NCI-H1694 (cell line): Measurements from ENCODE around the gene CARD10.
A peak's percentile ranks its signal among the peaks of the same experiment; 100 is the strongest.
"Not testable (repeated sequence)": the region's sequence is repeated elsewhere in the genome, so short reads cannot be mapped to it uniquely, and the experiment has no call there.

Source experiments
- DNase-seq: peaks from one replicate; lab custom pipeline; 2025; lab: John Stamatoyannopoulos, UW

CARD10 gene

DNA sequence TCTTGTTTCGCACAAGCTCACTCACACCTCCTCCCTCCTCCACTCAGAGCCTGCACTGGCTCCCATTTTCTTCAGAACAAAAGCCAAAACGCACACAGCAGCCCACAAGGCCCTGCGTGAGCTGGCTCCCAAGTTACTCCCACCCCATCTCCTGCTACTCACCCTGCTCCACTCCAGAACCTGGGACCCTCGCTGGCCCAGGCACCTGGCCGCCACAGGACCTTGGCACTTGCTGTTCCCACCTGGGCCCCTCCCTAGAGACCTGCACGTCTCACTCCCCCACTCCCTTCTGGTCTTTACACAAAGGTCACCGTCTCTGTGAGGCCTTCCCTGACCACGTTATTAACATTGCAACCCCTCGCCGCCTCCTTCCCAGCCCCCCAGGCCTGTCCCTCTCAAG lies 32.1 kb downstream of the CARD10 start:
- DNase-seq: no peak

DNA sequence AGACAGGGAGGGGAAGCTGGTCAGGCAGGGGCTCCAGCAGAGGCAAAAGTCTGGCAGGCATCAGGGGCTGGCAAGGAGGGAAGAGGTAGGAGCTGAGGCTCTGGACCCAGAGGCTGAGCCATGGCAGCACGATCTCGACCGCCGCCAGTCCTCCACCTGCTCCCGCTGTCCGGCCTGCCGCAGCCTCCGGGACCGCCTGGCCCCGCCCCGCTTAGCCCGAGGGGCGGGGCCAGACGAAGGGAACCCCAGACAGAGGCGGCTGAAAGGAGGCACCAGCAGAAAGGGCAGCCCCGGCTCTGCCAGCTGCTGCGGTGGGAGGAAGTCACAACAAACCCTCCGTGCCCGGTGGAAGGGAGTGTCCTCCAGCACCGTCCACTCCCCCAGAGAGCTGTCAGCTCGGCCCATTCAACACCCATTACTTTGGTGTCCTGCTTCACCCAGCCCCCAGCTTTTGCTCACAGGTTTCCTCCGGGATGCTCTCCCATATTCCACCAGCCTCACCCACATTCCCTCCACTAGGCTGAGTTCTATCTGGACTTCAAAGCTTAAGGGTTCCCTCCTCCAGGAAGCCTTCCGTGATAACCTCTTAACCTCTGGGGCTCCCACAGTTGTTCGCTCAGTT lies 32.9 kb downstream of the CARD10 start, which contains the start of gene MFNG:
Gene MFNG (minus strand): TSS at position 161 of the 622 bp plus-strand sequence. CDS start 207 bp downstream, outside the sequence.
- DNase-seq: no peak

DNA sequence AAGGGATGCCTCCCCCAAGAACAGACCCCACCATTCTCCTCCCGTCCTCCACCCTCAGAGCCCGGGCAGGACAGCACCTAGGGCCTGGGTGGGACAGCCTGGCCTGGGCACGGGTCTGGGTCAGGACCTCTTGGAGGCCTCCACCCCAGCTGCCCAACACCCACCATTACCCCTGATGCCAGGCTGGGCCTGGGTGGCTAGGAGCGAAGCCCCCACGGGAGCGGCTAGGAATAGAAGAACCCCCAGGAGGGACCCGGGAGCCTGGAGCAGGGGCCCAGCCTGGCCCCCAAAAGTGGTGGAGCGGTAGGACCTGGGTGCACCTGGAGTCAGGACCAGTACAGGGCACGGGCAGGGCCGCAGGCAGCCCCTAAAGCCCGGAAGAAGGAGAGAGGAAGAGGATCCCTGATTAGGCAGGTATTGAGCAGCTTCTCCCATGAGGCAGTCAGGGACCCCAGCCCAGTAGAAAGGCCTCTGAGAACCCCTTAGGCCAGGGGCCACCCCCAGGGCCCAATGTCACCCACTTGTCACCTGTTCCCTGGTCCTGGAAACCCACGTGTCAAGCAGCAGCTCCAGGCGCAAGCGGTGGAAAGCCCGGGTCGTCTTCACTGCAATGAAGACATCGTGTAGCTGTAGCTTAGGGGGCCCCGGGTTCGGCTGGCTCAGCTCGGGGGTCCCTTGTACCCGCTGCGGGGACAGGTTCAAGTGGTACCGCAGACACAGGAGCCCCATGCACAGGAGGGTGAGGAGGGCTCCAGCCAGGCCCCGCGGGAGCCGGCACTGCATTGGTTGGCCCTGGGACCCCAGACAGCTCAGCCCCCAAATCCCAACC lies 33.6 kb downstream of the CARD10 start:
- no peak for DNase-seq

DNA sequence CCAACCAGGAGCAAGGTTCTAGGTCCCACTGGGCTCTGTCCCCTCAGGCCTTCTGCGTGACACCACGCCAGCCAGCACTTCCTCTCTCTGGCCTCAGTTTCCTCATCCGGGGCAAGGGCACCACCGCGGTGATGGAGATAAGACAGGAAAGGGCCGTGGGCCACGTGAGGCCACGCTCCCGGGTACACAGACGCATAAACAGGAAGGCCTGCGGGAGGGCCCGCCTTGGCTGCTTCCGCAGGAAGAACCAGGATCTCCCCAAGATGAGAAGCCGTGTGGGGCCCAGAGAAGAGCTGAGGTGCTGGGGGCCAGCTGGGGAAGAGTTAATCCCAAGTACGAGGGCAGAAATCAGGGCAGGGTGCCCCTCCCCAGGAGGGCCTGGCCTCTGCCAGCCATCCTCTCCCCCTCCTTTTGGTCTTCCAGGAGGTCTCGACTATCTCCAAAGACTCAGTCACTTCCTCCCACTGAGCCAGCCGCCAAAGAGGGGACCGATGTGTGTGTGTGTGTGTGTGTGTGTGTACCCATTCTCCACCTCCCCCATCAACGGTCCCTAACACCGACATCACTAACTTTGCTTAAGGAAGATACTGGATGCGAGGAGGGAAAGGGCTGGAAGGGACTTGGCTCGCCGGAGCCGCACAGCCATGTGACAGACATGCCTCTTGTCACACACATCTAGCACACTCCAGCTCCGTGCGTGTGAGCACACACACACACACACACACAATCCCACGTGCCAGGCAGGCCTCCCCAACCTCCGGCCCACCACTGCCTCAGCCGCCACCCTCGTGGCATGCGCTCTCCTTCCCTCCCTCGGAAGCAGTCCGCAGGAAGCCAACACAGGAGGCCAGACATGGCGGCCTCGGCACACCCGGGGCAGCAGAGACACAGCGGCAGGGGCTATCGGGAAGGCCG lies 34.5 kb downstream of the CARD10 start:
- DNase-seq: no peak

DNA sequence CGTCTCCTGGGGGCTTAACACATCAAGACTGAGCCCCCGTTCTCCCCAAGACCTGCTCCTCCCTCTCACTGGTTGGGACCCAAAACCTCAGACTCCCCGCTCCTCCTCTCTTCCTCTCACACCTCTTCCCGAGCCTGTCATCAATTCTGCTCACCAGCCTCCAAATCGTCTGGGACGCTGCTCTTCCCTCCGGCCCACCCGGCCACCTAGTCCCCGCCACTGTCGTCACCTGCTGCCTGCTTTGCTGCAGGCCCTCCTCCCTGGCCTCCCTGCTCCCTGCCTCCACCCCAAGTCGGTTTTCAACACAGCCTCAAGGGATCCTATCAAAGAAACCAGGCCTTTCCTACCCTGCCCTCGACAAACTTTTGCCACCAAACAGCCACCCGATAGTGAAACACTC lies 36.2 kb downstream of the CARD10 start:
- DNase-seq: no peak

- DNase-seq: no peak
Observed at GRCh38 chr22:37482244-37482643, 37.0 kb downstream of the CARD10 start.

- DNase-seq: no peak
Observed at GRCh38 chr22:37481347-37481907, 37.8 kb downstream of the CARD10 start.

DNA sequence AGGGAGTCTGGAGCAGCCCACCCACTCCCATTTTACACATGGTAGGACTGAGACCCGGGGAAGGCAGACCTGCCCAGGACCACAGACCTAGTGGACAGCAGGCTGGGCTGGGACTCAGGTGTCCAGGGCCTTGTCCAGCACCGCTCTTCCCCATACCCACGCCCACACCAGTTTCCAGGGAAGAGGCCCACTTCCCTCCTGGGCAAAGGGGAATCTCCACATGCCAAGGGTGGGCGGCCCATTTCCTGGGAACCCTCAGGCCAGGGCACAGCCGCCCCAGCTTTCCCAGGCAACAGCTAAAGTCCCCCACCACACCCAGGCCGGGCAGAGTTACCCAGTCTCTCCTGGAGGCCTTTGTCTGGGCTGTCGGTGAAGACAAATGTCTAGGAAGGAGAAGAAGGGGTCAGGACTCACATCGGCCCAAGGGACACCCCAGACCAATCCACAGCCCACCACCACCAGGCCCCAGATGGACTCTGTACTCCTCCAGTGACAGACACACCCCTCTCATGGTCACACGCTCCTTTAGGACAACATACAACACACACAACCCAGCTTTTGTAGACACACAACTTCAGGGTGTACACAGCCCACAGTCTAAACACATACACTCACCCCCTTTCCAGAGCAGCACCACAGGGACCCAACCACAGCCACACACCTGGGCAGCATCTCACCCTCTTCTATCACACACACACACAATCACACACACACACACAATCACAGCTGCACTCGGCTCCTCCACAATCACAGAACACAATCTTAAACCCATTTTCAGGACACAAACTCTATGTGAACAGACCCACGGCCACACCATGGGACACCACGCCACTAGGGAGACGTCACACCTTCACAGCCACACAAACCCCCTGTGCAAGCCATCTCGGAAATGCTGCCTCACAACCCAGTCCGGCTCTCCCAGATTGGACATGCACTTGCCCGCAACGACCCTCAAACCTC lies 38.5 kb downstream of the CARD10 start:
- no peak for DNase-seq

DNA sequence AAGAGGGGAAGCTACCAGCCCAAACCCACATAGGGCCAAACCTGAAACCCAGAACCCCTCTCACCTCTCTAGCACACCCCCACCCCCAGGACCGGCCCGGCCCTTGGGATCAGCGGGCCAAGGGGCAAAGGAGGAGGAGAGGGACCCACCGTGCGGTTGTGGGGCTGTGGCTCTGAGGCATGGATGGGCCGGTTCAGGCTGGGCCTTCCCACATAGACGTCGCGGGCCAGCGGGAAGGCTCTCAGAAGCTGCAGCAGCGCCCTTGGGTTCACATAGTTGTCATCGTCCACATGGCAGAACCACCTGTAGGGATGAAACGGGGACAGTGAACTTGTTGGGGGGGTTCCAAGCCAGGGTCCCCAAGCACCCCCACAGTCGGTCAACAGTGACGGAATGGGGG lies 40.0 kb downstream of the CARD10 start:
- no peak for DNase-seq

DNA sequence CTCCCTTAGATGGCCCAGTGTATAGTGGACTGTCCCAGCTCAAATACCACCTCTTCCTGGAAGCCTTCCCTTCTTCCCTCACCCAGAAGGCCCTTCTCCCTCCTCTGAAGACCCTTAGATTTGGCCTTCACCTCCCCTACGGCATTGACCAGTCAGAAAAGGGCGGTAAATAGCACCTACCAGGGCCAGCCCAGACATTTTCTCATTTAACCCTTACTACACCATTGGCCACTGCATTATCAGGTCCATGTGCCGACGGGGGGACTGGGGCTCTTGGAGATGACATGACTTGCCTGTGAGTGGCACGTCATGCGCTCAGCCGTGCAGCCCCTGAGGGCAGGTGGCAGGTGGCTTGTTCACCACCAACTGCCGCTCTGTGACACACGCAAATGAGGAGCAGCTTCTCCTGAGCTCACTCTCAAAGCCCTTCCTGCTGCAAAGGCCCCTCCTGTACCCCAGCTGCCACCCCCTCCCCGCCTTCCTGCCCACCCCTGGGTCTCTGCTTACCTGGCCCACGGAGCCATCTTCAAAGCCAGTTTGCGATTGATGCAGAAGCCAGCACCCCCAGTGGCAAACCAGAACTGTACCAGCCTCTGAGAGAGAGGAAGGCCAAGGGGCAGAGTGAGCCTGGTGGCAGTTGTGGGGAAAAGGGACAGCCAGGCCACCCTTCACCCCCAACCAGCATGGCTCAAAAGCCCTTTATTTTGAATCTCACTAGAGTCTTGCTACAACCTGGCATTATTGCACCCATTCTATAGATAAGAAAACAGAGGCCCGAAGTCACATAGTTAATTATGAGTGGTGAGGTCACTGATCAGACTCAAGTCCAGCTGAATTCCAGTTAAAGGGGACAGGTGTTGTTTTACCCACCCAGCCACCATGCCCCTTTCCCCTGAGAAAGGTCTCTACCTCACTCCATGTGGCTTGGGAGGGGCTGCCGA lies 42.6 kb downstream of the CARD10 start:
- DNase-seq: no peak

- no peak for DNase-seq
Observed at GRCh38 chr22:37474447-37475090, 44.6 kb downstream of the CARD10 start.

DNA sequence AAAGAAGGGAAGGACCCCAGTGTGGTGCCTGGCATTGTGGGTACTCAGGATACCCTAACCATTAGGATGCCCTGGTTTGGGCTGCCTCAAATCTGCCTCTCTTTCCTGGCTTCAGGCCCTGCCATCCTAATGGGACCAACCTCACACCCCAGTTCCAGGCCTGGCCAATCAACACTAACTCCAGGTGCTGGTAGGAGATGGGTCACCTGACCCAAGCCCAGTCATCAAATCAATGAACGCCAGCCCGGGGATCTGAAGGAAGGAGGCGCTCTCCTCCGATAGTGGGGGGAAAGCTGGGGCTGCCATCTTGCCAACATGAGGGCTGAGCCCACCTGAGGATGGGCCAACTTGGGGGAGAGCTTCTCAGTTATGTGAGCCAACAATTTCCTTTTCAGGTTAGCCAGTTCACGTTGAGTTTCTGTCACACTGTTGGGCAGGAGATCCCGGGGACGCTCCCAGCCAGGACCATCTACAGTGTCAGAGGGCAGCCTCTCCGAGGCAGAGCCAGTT lies 45.7 kb downstream of the CARD10 start:
- no peak for DNase-seq

- peak; percentile 30 for DNase-seq
Observed at GRCh38 chr22:37472418-37473006, 46.7 kb downstream of the CARD10 start.

DNA sequence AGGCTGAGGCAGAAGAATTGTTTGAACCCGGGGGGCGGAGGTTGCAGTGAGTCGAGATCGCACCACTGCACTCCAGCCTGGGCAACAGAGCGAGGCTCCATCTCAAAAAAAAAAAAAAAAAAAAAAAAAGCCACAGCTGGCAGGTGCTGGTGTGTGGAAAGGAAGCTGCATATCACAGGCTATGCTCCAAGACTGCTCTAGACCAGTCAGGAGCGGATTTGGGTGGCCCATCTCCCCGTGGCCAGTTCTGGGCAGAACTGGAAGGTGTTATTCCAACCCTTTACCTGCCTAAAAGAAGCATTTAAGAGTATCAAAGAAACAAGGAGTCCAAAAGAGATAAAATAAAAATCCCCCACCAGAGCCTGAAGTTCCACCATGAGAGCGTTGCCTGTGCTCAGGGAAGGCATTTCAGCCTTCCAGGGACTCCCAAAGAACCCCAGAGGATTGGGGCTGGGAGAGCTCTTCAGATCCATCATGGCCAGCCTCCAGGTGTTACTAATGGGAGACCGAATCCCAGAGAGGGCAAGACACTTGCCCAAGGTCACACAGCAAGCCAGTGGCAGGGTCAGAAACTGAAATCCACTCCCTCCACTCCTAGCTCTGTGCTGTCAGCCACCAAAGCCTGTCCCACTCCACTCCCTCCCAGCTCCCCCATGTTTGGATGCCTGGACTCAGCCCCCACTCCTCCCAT lies 47.3 kb downstream of the CARD10 start:
- no peak for DNase-seq

DNA sequence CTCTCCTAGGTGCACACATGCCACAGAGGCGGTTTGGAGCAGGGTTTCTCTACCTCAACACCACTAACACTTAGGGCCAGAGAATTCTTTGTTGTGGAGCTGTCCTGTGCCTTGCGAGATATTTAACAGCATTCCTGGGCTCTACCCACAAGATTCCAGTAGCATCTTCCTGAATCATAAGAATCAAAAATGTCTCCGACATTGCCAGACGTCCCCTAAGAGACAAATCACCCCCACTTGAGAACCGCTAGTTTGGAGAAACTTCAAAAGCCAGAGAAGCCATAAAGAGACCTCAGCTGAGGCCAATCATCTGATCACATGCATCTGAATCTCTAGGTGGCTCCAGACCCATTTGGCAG lies 49.1 kb downstream of the CARD10 start:
- DNase-seq: no peak

GRCh38 chr22:37469416-37470086 lies 49.7 kb downstream of the CARD10 start:
- DNase-seq: no peak

GRCh38 chr22:37468201-37468695 lies 51.0 kb downstream of the CARD10 start:
- not testable (repeated sequence) for DNase-seq
